ENCODE measurements around the gene SULT1A3.
A peak's percentile ranks its signal among the peaks of the same experiment; 100 is the strongest.
"Not testable (repeated sequence)": the region's sequence is repeated elsewhere in the genome, so short reads cannot be mapped to it uniquely, and the experiment has no call there.

The SULT1A3 gene

GRCh38 chr16:30173054-30173453 is 26.0 kb upstream of the SULT1A3 start:
- no peak overlapping the region for H3K4me3 ChIP-seq (ENCODE audit: low read length)
- no peak for TF ChIP-seq CTCF (conservative IDR thresholded peaks at IDR 0.05; ENCODE audit: low read depth, low read length)
- DNase-seq (ENCODE audit: low read depth), result no peak

- not testable (repeated sequence) for H3K4me3 ChIP-seq (ENCODE audit: low read length)
These were observed 22.2 kb upstream of the SULT1A3 start for GRCh38 chr16:30176876-30177275.

DNA sequence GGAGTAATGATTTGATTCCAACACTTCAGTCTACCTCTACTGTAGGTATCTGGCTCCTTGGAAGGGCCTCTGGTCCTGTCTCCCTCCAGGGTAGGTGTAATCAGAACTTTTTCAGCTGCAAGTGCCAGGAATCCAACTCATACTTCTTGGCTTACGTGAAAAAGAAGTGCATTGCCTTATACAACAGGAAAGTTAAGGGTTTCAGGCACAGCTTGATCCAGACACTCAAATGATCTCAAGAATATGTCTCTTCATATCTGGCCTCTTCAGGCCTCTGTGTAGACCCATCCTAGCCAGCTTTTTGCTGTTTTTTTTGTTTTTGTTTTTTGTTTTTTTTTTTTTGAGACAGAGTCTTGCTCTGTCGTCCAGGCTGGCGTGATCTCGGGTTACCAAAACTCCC is 19.9 kb upstream of the SULT1A3 start:
- no peak for DNase-seq (ENCODE audit: low read depth)
- no peak overlapping the region for H3K4me3 ChIP-seq (ENCODE audit: low read length)
- no peak for TF ChIP-seq CTCF (conservative IDR thresholded peaks at IDR 0.05; ENCODE audit: low read depth, low read length)

More at GRCh38 chr16:30176876-30177275, 22.2 kb upstream of the SULT1A3 start:
- not testable (repeated sequence) for DNase-seq (ENCODE audit: low read depth)

DNA sequence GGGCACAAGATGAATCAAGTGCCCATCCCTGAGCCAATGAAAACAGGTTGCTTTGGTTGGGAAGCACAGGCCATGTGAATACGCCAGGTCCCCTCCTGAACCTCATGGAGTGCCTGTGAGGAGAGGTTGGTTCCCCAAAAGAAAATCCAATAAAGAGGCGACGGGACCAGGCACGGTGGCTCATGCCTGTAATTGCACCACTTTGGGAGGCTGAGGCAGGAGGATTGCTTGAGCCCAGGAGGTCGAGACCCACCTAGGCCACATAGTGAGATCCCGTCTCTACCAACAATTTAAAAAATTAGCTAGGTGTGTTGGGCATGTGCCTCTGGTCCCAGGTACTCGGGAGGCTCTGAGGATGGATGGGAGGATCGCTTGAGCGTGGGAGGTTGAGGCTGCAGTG is 19.1 kb upstream of the SULT1A3 start:
- H3K4me3 ChIP-seq (ENCODE audit: low read length), result no peak overlapping the region
- TF ChIP-seq CTCF (conservative IDR thresholded peaks at IDR 0.05; ENCODE audit: low read depth, low read length), result no peak
- DNase-seq (ENCODE audit: low read depth), result no peak

- H3K4me3 ChIP-seq (ENCODE audit: low read length), result no peak overlapping the region
- DNase-seq (ENCODE audit: low read depth), result no peak
- no peak for TF ChIP-seq CTCF (conservative IDR thresholded peaks at IDR 0.05; ENCODE audit: low read depth, low read length)
These were observed 18.3 kb upstream of the SULT1A3 start for GRCh38 chr16:30180741-30181140.

DNA sequence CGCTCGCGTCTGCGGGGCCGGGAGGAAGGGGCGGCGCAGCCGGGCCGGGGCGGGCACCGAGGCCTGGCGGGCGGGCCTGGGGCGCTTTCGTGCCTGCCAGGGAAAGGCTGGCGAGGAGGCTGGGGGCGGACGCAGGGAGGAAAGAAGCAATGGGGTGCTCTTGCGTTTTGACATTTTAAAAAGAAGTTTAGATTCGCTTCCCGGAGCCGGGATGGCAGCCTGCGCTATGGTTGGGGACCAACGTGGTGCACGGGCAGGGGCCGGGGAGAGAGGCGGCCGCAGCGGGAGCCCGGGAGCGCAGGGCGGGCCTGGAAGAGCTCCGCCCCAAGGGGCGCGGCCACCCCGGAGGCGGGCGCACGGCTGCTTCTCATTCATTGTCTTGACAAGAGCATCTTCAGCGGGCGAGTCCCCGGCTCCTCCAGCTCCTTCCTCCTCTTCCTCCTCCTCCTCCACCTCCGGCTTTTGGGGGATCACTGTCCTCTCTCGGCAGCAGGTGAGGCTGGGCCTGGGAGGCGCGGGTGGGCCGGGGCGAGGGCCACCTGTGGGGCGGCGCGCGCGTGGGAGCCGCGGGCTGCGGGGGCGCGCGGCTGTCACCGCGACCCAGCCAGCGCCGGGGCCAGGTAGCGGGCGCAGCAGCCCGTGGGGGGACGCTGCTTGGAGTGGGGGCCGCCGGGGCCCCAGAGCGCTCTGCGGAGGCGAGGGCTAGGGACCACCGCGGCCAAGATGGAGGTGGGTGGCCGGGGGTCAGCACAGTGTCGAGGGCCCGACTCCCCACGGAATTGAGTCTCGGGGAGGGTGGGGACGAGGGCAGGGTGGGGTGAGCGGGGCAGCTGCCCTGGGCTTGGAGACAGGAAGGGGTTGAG is 15.6 kb upstream of the SULT1A3 start, which contains the start of gene CORO1A:
CORO1A (plus strand) TSS at position 370 of the 863 bp plus-strand sequence. CDS start 1,608 bp downstream, outside the sequence.
- no peak for TF ChIP-seq CTCF (conservative IDR thresholded peaks at IDR 0.05; ENCODE audit: low read depth, low read length)
- H3K4me3 ChIP-seq (ENCODE audit: low read length), result peak within 1 kb of the TSS; percentile 54
- peak; percentile 12 for DNase-seq (ENCODE audit: low read depth)

GRCh38 chr16:30184096-30184890 is 14.8 kb upstream of the SULT1A3 start:
- TF ChIP-seq CTCF (conservative IDR thresholded peaks at IDR 0.05; ENCODE audit: low read depth, low read length), result no peak
- H3K4me3 ChIP-seq (ENCODE audit: low read length), result peak overlapping the region; percentile 54
- DNase-seq (ENCODE audit: low read depth), result no peak

Data from retinal pigment epithelial cell (primary cell).